Measurements from ENCODE around the gene PLD4. TPM values are rescaled to one million over a fixed set of nuclear protein-coding genes. Genes with fewer than 3 reads are reported as not detected.
"Not testable (repeated sequence)": the region's sequence is repeated elsewhere in the genome, so short reads cannot be mapped to it uniquely, and the experiment has no call there.

PLD4 gene
- total RNA-seq, 1 donor from 2014 or later: 0.78 TPM

GRCh38 chr14:104938960-104939359, 14.3 kb downstream of the PLD4 start:
- no peaks in the 10 kb centered on the region for H3K9me3 Mint-ChIP-seq
- peaks cover 71% of the 10 kb centered on the region for H3K27me3 Mint-ChIP-seq (ENCODE audit: low read depth)
- no peak for DNase-seq (ENCODE audit: low spot score in 2 of 2, unreplicated experiment in 2 of 2)
- H3K36me3 Mint-ChIP-seq: no peaks in the 10 kb centered on the region
- H3K27ac Mint-ChIP-seq: no peak overlapping the region
- no peak overlapping the region for H3K4me3 Mint-ChIP-seq
- H3K4me1 Mint-ChIP-seq: no peaks in the 10 kb centered on the region
- TF ChIP-seq, protein P1, sequence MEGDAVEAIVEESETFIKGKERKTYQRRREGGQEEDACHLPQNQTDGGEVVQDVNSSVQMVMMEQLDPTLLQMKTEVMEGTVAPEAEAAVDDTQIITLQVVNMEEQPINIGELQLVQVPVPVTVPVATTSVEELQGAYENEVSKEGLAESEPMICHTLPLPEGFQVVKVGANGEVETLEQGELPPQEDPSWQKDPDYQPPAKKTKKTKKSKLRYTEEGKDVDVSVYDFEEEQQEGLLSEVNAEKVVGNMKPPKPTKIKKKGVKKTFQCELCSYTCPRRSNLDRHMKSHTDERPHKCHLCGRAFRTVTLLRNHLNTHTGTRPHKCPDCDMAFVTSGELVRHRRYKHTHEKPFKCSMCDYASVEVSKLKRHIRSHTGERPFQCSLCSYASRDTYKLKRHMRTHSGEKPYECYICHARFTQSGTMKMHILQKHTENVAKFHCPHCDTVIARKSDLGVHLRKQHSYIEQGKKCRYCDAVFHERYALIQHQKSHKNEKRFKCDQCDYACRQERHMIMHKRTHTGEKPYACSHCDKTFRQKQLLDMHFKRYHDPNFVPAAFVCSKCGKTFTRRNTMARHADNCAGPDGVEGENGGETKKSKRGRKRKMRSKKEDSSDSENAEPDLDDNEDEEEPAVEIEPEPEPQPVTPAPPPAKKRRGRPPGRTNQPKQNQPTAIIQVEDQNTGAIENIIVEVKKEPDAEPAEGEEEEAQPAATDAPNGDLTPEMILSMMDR (IDR thresholded peaks at IDR 0.05; ENCODE audit: unreplicated experiment): no peak

DNA sequence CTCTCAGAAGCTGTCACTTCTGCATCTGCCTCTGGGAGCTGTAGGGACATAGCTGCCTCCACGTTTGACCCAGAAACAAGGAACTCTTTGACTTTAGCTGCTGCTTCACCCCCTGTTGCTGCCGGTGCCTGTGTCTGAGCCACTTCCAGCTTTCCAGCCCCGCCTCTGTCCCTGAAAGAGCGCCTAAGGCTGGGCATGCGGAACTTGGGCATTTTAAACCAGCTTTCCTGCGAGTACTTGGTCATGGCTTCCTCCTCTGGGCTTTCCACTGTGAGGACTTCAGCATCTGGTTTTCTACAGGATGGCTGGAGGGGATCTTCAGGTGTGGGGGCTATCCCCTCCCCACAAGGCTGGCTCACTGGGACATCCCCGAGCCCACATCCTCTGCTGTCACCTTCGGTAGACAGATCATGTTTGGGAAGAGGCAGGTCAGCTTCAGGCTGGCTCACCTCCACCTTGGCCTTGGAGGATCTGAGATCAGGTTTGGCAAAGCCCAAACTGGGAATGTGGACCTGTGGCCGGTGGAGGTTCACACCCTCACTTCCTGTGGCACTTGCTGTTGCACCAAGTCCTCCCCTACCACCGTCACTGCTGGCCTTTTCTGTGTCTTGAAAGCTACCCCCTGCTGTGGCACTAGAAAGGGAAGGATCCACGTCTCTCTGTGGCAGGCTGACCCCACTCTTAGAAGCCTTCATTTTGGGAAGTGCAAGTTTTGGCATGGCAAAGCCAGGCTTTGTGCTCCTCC, 15.2 kb downstream of the PLD4 start:
- no peak overlapping the region for H3K27ac Mint-ChIP-seq
- no peak for DNase-seq (ENCODE audit: low spot score in 2 of 2, unreplicated experiment in 2 of 2)
- H3K4me1 Mint-ChIP-seq: no peaks in the 10 kb centered on the region
- no peak overlapping the region for H3K4me3 Mint-ChIP-seq
- peaks cover 62% of the 10 kb centered on the region for H3K27me3 Mint-ChIP-seq (ENCODE audit: low read depth)
- no peaks in the 10 kb centered on the region for H3K36me3 Mint-ChIP-seq
- TF ChIP-seq, protein P1 (IDR thresholded peaks at IDR 0.05; ENCODE audit: unreplicated experiment): no peak
- no peaks in the 10 kb centered on the region for H3K9me3 Mint-ChIP-seq

DNA sequence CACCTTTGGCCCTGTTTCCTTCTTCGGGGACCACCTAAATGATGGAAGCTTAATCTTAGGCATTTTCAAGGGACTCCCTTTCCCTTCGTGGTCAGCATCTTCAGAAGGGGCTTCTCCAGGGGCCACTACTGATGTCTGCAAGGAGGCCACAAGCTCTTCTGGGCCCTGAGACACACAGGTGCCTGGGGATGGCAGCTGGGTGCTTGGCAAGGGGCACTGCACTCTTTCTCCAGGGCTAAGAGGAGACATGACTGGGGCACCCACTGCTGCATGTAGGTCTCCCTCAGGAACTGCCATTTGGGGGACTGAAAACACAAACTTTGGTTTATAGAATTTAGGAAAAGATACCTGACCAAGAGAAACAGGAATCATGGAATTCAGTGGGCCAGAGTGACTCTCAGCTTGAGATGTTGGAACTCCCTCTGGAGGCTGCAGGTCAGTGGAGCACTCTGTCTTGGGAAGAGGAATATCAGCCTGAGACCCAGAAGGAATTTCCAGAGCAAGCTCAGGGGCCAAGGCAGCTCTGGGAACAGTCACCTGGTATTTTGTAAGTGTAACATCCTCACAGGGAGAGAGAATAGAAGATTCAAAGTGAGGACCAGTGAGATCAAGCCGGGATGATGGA, 16.0 kb downstream of the PLD4 start:
- H3K27me3 Mint-ChIP-seq (ENCODE audit: low read depth): peaks cover 54% of the 10 kb centered on the region
- no peaks in the 10 kb centered on the region for H3K36me3 Mint-ChIP-seq
- no peak overlapping the region for H3K27ac Mint-ChIP-seq
- H3K9me3 Mint-ChIP-seq: no peaks in the 10 kb centered on the region
- no peak overlapping the region for H3K4me3 Mint-ChIP-seq
- TF ChIP-seq, protein P1 (IDR thresholded peaks at IDR 0.05; ENCODE audit: unreplicated experiment): no peak
- DNase-seq (ENCODE audit: low spot score in 2 of 2, unreplicated experiment in 2 of 2): no peak
- H3K4me1 Mint-ChIP-seq: no peaks in the 10 kb centered on the region

GRCh38 chr14:104941508-104942365, 17.1 kb downstream of the PLD4 start:
- H3K27ac Mint-ChIP-seq: no peak overlapping the region
- no peaks in the 10 kb centered on the region for H3K4me1 Mint-ChIP-seq
- H3K36me3 Mint-ChIP-seq: no peaks in the 10 kb centered on the region
- DNase-seq (ENCODE audit: low spot score in 2 of 2, unreplicated experiment in 2 of 2): no peak
- TF ChIP-seq, protein P1 (IDR thresholded peaks at IDR 0.05; ENCODE audit: unreplicated experiment): no peak
- no peaks in the 10 kb centered on the region for H3K9me3 Mint-ChIP-seq
- no peak overlapping the region for H3K4me3 Mint-ChIP-seq
- H3K27me3 Mint-ChIP-seq (ENCODE audit: low read depth): peaks cover 43% of the 10 kb centered on the region

DNA sequence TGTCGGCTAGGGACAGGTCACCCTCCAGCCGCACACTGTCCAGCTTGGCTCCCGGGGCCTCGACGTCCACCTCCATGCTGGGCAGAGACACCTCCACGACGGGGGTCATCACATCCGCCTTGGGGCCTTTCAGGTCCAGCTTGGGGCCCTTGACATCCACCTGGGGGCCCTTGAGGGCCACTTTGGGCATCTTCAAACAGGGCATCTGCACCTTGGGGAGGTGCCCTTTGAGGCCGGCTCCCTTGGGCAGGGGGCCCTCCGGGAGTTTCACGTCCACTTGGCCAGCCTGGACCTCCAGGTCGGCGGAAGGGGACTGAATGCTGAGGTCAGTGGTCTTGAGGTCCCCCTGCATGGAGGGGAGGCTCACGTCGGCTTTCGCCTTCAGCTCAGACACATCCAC, 17.9 kb downstream of the PLD4 start:
- H3K4me1 Mint-ChIP-seq: no peaks in the 10 kb centered on the region

GRCh38 chr14:104943216-104944015, 18.7 kb downstream of the PLD4 start:
- not testable (repeated sequence) for H3K9me3 Mint-ChIP-seq; H3K4me3 Mint-ChIP-seq; H3K4me1 Mint-ChIP-seq; H3K36me3 Mint-ChIP-seq; DNase-seq (ENCODE audit: low spot score in 2 of 2, unreplicated experiment in 2 of 2); H3K27ac Mint-ChIP-seq
- peaks cover 27% of the 10 kb centered on the region for H3K27me3 Mint-ChIP-seq (ENCODE audit: low read depth)

More for the DNA sequence above, 17.9 kb downstream of the PLD4 start:
- Mint-ChIP-seq H3K27ac (no peak overlapping the region), H3K9me3 (no peaks in the 10 kb centered on the region), H3K36me3 (no peaks in the 10 kb centered on the region), H3K27me3 (ENCODE audit: low read depth) (peaks cover 35% of the 10 kb centered on the region), H3K4me3 (no peak overlapping the region)
- no peak for DNase-seq (ENCODE audit: low spot score in 2 of 2, unreplicated experiment in 2 of 2)
- TF ChIP-seq, protein P1 (IDR thresholded peaks at IDR 0.05; ENCODE audit: unreplicated experiment): no peak

DNA sequence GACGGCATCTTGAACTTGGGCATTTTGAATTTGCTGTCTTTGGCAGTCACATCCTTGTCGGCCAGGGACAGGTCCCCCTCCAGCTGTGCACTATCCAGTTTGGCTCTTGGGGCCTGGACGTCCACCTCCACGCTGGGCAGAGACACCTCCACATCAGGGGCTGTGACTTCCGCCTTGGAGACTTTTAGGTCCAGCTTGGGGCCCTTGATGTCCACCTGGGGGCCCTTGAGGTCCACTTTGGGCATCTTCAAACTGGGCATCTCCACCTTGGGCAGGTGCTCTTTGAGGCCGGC, 19.3 kb downstream of the PLD4 start:
- not testable (repeated sequence) for H3K4me1 Mint-ChIP-seq; H3K36me3 Mint-ChIP-seq; H3K4me3 Mint-ChIP-seq; DNase-seq (ENCODE audit: low spot score in 2 of 2, unreplicated experiment in 2 of 2); H3K9me3 Mint-ChIP-seq; H3K27ac Mint-ChIP-seq
- peaks cover 21% of the 10 kb centered on the region for H3K27me3 Mint-ChIP-seq (ENCODE audit: low read depth)

Data from mesothelial cell of epicardium (in vitro differentiated cells).